Cardiac muscle cell (in vitro differentiated cells and primary cell): ENCODE data around the gene EMX2. TPM values are rescaled to one million over a fixed set of nuclear protein-coding genes. Genes with fewer than 3 reads are reported as not detected.

ENCODE experiments used
- DNase-seq, 2 donors: peaks; one replicate each; pipeline versions ENCODE4 v3.0.0 to v3.0.0-alpha.2; 2010 to 2017; ENCODE audit warnings: low read depth in 1 of 2, low spot score in 1 of 2
- H3K27ac ChIP-seq: fragments of 200-600 bp; sonication (generic); 2 replicates; pipeline ENCODE4 v1.5.1; 2016
- H3K27me3 ChIP-seq: fragments of 200-600 bp; sonication (generic); 2 replicates; pipeline ENCODE4 v1.6.0; 2016; ENCODE audit warnings: control low read depth
- H3K36me3 ChIP-seq: fragments of 200-600 bp; sonication (generic); 2 replicates; pipeline ENCODE4 v1.5.1; 2016; ENCODE audit warnings: control low read depth
- H3K4me1 ChIP-seq: fragments of 200-600 bp; sonication (generic); 2 replicates; pipeline ENCODE4 v1.8.1; 2017; ENCODE audit warnings: low read depth, mild to moderate bottlenecking, mixed run types
- H3K4me3 ChIP-seq: fragments of 200-600 bp; sonication (generic); 2 replicates; pipeline ENCODE4 v1.5.1; 2016; ENCODE audit warnings: mild to moderate bottlenecking
- H3K9me3 ChIP-seq: fragments of 200-600 bp; sonication (generic); 2 replicates; pipeline ENCODE4 v1.5.1; 2017; ENCODE audit warnings: low read depth, mild to moderate bottlenecking, control low read depth
- CTCF ChIP-seq: IDR thresholded peaks from 2 replicates; pipeline ENCODE4 v1.5.1; 2012; ENCODE audit warnings: low read depth, mild to moderate bottlenecking, low read length
- polyA plus RNA-seq: library from polyadenylated mRNA; unstranded; fragments of >200 nt; fragmentation: Nextera tagmentation; extraction: Ambion mirVana; gene quantifications from 2 replicates; pipeline ENCODE4 v1.2.1, GENCODE V29; 2016
- total RNA-seq: library from RNA; depleted of rRNA; stranded (reverse); fragments of >200 nt; gene quantifications from 2 replicates; pipeline ENCODE4 v1.2.3, GENCODE V29; 2016

EMX2 gene
- total and polyA plus RNA-seq, 2 experiments from 2014 or later, result not detected

DNA sequence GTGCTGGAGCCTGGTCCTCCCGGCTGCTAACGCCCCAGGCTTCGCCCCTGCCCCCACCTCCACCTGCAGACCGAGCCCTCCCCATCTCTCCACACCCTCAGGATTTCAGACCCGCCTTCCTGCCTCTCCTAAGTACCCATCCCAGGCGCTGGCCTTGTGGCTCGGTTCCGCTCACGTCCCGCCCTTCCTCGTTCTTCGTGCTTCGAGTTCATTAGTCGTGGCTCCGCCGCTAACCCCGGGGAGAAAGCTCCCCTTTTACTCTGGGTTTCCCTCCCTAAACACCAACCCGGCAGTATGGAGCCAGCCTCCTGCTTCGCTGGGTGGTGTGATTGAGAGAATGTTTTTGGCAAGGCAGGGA, 11.2 kb downstream of the EMX2 start:
- H3K27me3 ChIP-seq, result peaks cover 99% of the 10 kb centered on the region
- TF ChIP-seq CTCF, result no peak
- H3K9me3 ChIP-seq, result no peaks in the 10 kb centered on the region
- no peaks in the 10 kb centered on the region for H3K36me3 ChIP-seq
- no peak overlapping the region for H3K4me3 ChIP-seq
- no peaks in the 10 kb centered on the region for H3K4me1 ChIP-seq
- H3K27ac ChIP-seq, result no peak overlapping the region
- DNase-seq, result no peak

GRCh38 chr10:117554241-117554814, 11.8 kb downstream of the EMX2 start:
- H3K36me3 ChIP-seq, result no peaks in the 10 kb centered on the region
- no peak for DNase-seq
- TF ChIP-seq CTCF, result no peak
- no peaks in the 10 kb centered on the region for H3K9me3 ChIP-seq
- no peaks in the 10 kb centered on the region for H3K4me1 ChIP-seq
- no peak overlapping the region for H3K4me3 ChIP-seq
- peaks cover 99% of the 10 kb centered on the region for H3K27me3 ChIP-seq
- no peak overlapping the region for H3K27ac ChIP-seq

GRCh38 chr10:117555017-117555416, 12.5 kb downstream of the EMX2 start:
- H3K36me3 ChIP-seq, result no peaks in the 10 kb centered on the region
- H3K4me1 ChIP-seq, result no peaks in the 10 kb centered on the region
- TF ChIP-seq CTCF, result no peak
- H3K27ac ChIP-seq, result no peak overlapping the region
- H3K27me3 ChIP-seq, result peaks cover 99% of the 10 kb centered on the region
- DNase-seq, result no peak
- H3K9me3 ChIP-seq, result no peaks in the 10 kb centered on the region
- H3K4me3 ChIP-seq, result no peak overlapping the region

DNA sequence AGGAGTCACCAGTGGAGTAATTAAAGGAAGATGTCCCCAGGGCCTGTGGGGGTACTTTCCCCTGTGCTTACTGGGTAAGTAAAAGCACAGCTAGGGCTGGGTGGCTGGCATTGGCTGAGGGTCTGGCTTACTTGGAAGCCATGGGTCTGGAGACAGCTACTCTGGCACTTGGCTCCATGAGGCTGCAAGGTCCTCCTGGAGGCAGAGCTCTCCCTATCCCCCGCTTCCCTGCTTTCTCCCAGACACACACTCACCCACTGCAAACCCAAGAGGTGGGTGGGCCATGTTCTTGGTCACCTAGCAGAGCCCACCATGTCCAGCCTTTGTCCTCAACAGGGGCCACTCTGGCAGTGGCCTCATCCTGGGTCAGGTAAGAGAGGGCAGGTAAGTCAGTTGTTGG, 13.3 kb downstream of the EMX2 start:
- no peak overlapping the region for H3K27ac ChIP-seq
- no peak overlapping the region for H3K4me3 ChIP-seq
- no peak for TF ChIP-seq CTCF
- no peaks in the 10 kb centered on the region for H3K4me1 ChIP-seq
- no peaks in the 10 kb centered on the region for H3K9me3 ChIP-seq
- no peak for DNase-seq
- H3K36me3 ChIP-seq, result no peaks in the 10 kb centered on the region
- H3K27me3 ChIP-seq, result peaks cover 97% of the 10 kb centered on the region

- peaks cover 97% of the 10 kb centered on the region for H3K27me3 ChIP-seq
Measured at GRCh38 chr10:117556356-117556755, 13.8 kb downstream of the EMX2 start.

More at GRCh38 chr10:117556356-117556755, 13.8 kb downstream of the EMX2 start:
- TF ChIP-seq CTCF, result no peak
- no peak for DNase-seq
- Histone ChIP-seq H3K36me3 (no peaks in the 10 kb centered on the region), H3K27ac (no peak overlapping the region), H3K4me1 (no peaks in the 10 kb centered on the region), H3K4me3 (no peak overlapping the region), H3K9me3 (no peaks in the 10 kb centered on the region)
